Measurements from ENCODE around the gene BHMT. TPM values are rescaled to one million over a fixed set of nuclear protein-coding genes. Genes with fewer than 3 reads are reported as not detected.

Gene BHMT
- total and polyA plus RNA-seq, 9 of the 15 experiments (the other 6 are each of a cell fraction or from before 2014, with no cell fraction given), result not detected

DNA sequence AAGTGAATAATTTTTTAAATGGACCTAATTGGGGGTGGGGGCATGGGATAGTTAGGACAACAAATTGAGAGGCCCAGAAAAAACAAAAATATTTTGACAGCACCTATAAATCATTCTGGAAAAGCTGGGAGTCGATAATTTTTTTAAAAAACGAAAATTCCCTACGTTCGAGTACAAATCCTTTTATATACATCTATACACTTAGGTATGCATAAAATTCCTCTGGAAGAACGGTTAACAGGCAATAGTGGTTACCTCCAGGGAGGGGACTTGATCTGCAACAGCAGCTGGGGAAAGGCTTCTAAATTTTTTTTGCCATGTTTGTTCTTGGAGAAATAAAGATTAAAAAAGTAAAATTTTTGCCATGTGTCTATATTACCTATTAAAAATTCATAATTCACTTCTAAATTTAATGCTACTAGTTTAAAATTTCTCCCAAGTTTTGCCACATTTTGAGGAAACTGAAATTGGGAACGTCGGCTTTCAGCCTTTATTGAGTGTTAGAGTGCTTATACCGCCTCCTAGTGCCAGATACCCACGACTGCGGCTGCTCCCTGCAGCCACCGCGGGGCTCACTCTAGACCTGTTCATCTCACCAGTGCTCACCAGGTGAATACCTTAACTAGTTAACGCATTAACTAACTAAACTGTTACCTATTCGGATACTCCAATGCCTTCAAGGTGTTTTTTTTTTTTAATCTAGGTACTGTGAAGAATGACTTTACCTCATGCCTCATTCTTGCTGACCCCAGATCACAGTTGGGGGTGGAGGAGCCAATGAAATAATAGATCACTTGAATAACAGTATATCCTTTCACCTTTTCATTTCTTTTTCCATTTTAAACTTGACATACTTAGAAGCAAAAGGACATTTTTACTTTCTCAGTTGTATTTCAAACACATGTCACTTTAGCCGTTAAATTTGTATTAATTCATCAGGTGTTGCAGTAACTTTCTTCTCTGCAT is 1.8 kb upstream of the BHMT start (continued):
- TF ChIP-seq, protein P1, sequence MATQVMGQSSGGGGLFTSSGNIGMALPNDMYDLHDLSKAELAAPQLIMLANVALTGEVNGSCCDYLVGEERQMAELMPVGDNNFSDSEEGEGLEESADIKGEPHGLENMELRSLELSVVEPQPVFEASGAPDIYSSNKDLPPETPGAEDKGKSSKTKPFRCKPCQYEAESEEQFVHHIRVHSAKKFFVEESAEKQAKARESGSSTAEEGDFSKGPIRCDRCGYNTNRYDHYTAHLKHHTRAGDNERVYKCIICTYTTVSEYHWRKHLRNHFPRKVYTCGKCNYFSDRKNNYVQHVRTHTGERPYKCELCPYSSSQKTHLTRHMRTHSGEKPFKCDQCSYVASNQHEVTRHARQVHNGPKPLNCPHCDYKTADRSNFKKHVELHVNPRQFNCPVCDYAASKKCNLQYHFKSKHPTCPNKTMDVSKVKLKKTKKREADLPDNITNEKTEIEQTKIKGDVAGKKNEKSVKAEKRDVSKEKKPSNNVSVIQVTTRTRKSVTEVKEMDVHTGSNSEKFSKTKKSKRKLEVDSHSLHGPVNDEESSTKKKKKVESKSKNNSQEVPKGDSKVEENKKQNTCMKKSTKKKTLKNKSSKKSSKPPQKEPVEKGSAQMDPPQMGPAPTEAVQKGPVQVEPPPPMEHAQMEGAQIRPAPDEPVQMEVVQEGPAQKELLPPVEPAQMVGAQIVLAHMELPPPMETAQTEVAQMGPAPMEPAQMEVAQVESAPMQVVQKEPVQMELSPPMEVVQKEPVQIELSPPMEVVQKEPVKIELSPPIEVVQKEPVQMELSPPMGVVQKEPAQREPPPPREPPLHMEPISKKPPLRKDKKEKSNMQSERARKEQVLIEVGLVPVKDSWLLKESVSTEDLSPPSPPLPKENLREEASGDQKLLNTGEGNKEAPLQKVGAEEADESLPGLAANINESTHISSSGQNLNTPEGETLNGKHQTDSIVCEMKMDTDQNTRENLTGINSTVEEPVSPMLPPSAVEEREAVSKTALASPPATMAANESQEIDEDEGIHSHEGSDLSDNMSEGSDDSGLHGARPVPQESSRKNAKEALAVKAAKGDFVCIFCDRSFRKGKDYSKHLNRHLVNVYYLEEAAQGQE (IDR thresholded peaks at IDR 0.05; ENCODE audit: borderline replicate concordance), result peak; percentile 64; the same call in 1 of the 2 replicates
- TF ChIP-seq, protein P1 (CRISPR knock-in tag; IDR thresholded peaks at IDR 0.05; ENCODE audit: low read depth), result no peak
- TF ChIP-seq MEIS2 (IDR thresholded peaks at IDR 0.05; ENCODE audit: partially characterized antibody) (peak; percentile 6), DNMT1 (IDR thresholded peaks at IDR 0.05) (no peak), RAD21 (CRISPR knock-in tag; conservative IDR thresholded peaks at IDR 0.05 in 1 of 2, IDR thresholded peaks at IDR 0.05 in 1 of 2) (peak; percentile 68 to 79)
- TF ChIP-seq, protein P2, sequence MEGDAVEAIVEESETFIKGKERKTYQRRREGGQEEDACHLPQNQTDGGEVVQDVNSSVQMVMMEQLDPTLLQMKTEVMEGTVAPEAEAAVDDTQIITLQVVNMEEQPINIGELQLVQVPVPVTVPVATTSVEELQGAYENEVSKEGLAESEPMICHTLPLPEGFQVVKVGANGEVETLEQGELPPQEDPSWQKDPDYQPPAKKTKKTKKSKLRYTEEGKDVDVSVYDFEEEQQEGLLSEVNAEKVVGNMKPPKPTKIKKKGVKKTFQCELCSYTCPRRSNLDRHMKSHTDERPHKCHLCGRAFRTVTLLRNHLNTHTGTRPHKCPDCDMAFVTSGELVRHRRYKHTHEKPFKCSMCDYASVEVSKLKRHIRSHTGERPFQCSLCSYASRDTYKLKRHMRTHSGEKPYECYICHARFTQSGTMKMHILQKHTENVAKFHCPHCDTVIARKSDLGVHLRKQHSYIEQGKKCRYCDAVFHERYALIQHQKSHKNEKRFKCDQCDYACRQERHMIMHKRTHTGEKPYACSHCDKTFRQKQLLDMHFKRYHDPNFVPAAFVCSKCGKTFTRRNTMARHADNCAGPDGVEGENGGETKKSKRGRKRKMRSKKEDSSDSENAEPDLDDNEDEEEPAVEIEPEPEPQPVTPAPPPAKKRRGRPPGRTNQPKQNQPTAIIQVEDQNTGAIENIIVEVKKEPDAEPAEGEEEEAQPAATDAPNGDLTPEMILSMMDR (IDR thresholded peaks at IDR 0.05 in 2 of 3, conservative IDR thresholded peaks at IDR 0.05 in 1 of 3; ENCODE audit: insufficient read depth in 2 of 3, low read depth in 1 of 3, low read length in 3 of 3), result peak; percentile 70 to 82 (median 75)
